SK-N-SH treated with all-trans-retinoic acid at 6 μM for 48 hours (cell line): ENCODE data around the gene ANKRD42.

Experiments used
- ATAC-seq: fragments of 200-7000 bp; cut with Tn5 transposase; 3 replicates; pipeline ENCODE4 v1.9.1; 2020; ENCODE audit warnings: mild to moderate bottlenecking, moderate library complexity
- ARNTL ChIP-seq: fragments of 450-650 bp; formaldehyde crosslinking; IDR thresholded peaks from 2 replicates; pipeline ENCODE4 v1.5.0; 2020; ENCODE audit warnings: low read depth, mild to moderate bottlenecking, moderate library complexity, borderline replicate concordance
- BACH2 ChIP-seq: fragments of 250-450 bp; sonication (Bioruptor Pico); IDR thresholded peaks from 2 replicates; pipeline ENCODE4 v1.9.0; 2021; ENCODE audit warnings: mild to moderate bottlenecking, borderline replicate concordance
- CREB5 ChIP-seq: fragments of 250-450 bp; sonication (Bioruptor Pico); IDR thresholded peaks from 2 replicates; pipeline ENCODE4 v1.5.1; 2020; ENCODE audit warnings: low read depth, mild to moderate bottlenecking, moderate library complexity
- ESRRG ChIP-seq: fragments of 250-450 bp; sonication (Bioruptor Pico); IDR thresholded peaks from 2 replicates; pipeline ENCODE4 v1.6.1; 2021; ENCODE audit warnings: mild to moderate bottlenecking
- ISL1 ChIP-seq: fragments of 250-450 bp; sonication (Bioruptor Pico); IDR thresholded peaks from 2 replicates; pipeline ENCODE4 v2.1.2; 2022; ENCODE audit warnings: mild to moderate bottlenecking, moderate library complexity
- OSR1 ChIP-seq: fragments of 250-450 bp; sonication (Bioruptor Pico); IDR thresholded peaks from 2 replicates; pipeline ENCODE4 v1.8.0; 2022; ENCODE audit warnings: moderate library complexity, mild to moderate bottlenecking, inconsistent platforms
- PATZ1 ChIP-seq: fragments of 250-450 bp; sonication (Bioruptor Pico); IDR thresholded peaks from 2 replicates; pipeline ENCODE4 v1.8.0; 2020; ENCODE audit warnings: mild to moderate bottlenecking, moderate library complexity, borderline replicate concordance
- POU6F1 ChIP-seq: fragments of 250-450 bp; sonication (Bioruptor Pico); IDR thresholded peaks from 2 replicates; pipeline ENCODE4 v1.8.0; 2021; ENCODE audit warnings: low read depth, mild to moderate bottlenecking, moderate library complexity, borderline replicate concordance
- PPARA ChIP-seq: fragments of 250-450 bp; sonication (Bioruptor Pico); IDR thresholded peaks from 2 replicates; pipeline ENCODE4 v1.5.0; 2020; ENCODE audit warnings: mild to moderate bottlenecking, borderline replicate concordance
- RARB ChIP-seq: fragments of 250-450 bp; sonication (Bioruptor Pico); IDR thresholded peaks from 2 replicates; pipeline ENCODE4 v1.8.0; 2021; ENCODE audit warnings: mild to moderate bottlenecking, moderate library complexity
- TCF4 ChIP-seq: fragments of 250-450 bp; sonication (Bioruptor Pico); IDR thresholded peaks from 2 replicates; pipeline ENCODE4 v1.8.0; 2021; ENCODE audit warnings: mild to moderate bottlenecking, moderate library complexity, borderline replicate concordance
- TOX ChIP-seq: fragments of 250-450 bp; sonication (Bioruptor Pico); IDR thresholded peaks from 2 replicates; pipeline ENCODE4 v1.8.0; 2021; ENCODE audit warnings: mild to moderate bottlenecking, moderate library complexity, borderline replicate concordance
- TSHZ2 ChIP-seq: fragments of 250-450 bp; sonication (Bioruptor Pico); IDR thresholded peaks from 2 replicates; pipeline ENCODE4 v1.5.0; 2020; ENCODE audit warnings: mild to moderate bottlenecking, moderate library complexity
- ZFP3 ChIP-seq: fragments of 250-450 bp; sonication (Bioruptor Pico); IDR thresholded peaks from 2 replicates; pipeline ENCODE4 v1.5.0; 2020; ENCODE audit warnings: mild to moderate bottlenecking, moderate library complexity
- ZFP30 ChIP-seq: fragments of 450-650 bp; formaldehyde crosslinking; IDR thresholded peaks from 2 replicates; pipeline ENCODE4 v1.5.0; 2022; ENCODE audit warnings: mild to moderate bottlenecking, moderate library complexity
- ZNF565 ChIP-seq: fragments of 450-650 bp; formaldehyde crosslinking; conservative IDR thresholded peaks from 2 replicates; pipeline ENCODE4 v1.5.0; 2020; ENCODE audit warnings: low read depth, mild to moderate bottlenecking, moderate library complexity
- ZNF70 ChIP-seq: fragments of 450-650 bp; formaldehyde crosslinking; IDR thresholded peaks from 2 replicates; pipeline ENCODE4 v1.5.0; 2020; ENCODE audit warnings: mild to moderate bottlenecking, moderate library complexity
- ZNF8 ChIP-seq: fragments of 450-650 bp; formaldehyde crosslinking; IDR thresholded peaks from 2 replicates; pipeline ENCODE4 v1.5.0; 2020; ENCODE audit warnings: mild to moderate bottlenecking, moderate library complexity

Gene ANKRD42

GRCh38 chr11:83185767-83186166 is 7.7 kb upstream of the ANKRD42 start (continued):
- TF ChIP-seq PATZ1 (CRISPR knock-in tag) (no peak), TOX (CRISPR knock-in tag) (no peak)

GRCh38 chr11:83187465-83187864 is 6.0 kb upstream of the ANKRD42 start:
- TF ChIP-seq ARNTL (CRISPR knock-in tag) (no peak), RARB (CRISPR knock-in tag) (no peak), TSHZ2 (CRISPR knock-in tag) (no peak), CREB5 (CRISPR knock-in tag) (no peak), ZNF565 (CRISPR knock-in tag) (no peak), ZFP30 (CRISPR knock-in tag) (no peak), ZFP3 (CRISPR knock-in tag) (no peak), PATZ1 (CRISPR knock-in tag) (no peak), TOX (CRISPR knock-in tag) (no peak), OSR1 (CRISPR knock-in tag) (no peak), POU6F1 (CRISPR knock-in tag) (no peak), ISL1 (CRISPR knock-in tag) (no peak), ZNF8 (CRISPR knock-in tag) (no peak)
- ATAC-seq, result no peak; the same call in 1 of the 3 replicates

GRCh38 chr11:83191491-83191890 is 2.0 kb upstream of the ANKRD42 start:
- no peak for ATAC-seq
- no peak for TF ChIP-seq ZNF70 (CRISPR knock-in tag)
- TF ChIP-seq TSHZ2 (CRISPR knock-in tag), result no peak
- TF ChIP-seq OSR1 (CRISPR knock-in tag), result no peak
- TF ChIP-seq RARB (CRISPR knock-in tag), result no peak

GRCh38 chr11:83191986-83192385 is 1.5 kb upstream of the ANKRD42 start:
- ATAC-seq, result no peak
- TF ChIP-seq PATZ1 (CRISPR knock-in tag) (no peak), TCF4 (CRISPR knock-in tag) (no peak), PPARA (CRISPR knock-in tag) (no peak), ESRRG (CRISPR knock-in tag) (no peak), TSHZ2 (CRISPR knock-in tag) (no peak), BACH2 (CRISPR knock-in tag) (no peak)
